ENCODE data around the gene RAD23B.
"Not testable (repeated sequence)": the region's sequence is repeated elsewhere in the genome, so short reads cannot be mapped to it uniquely, and the experiment has no call there.

The RAD23B gene

GRCh38 chr9:107258919-107259318 lies 24.2 kb upstream of the RAD23B start:
- H3K4me3 ChIP-seq: no peak overlapping the region
- DNase-seq (ENCODE audit: low spot score): no peak
- TF ChIP-seq CTCF (IDR thresholded peaks at IDR 0.05): no peak
- no peak overlapping the region for H3K27ac ChIP-seq

GRCh38 chr9:107259751-107260313 lies 23.2 kb upstream of the RAD23B start:
- not testable (repeated sequence) for H3K4me3 ChIP-seq; H3K27ac ChIP-seq; DNase-seq (ENCODE audit: low spot score)

- Histone ChIP-seq H3K27ac (no peak overlapping the region), H3K4me3 (no peak overlapping the region)
- TF ChIP-seq CTCF (IDR thresholded peaks at IDR 0.05): no peak
- no peak for DNase-seq (ENCODE audit: low spot score)
Measured at GRCh38 chr9:107260437-107261081, 22.5 kb upstream of the RAD23B start.

- DNase-seq (ENCODE audit: low spot score): no peak
- TF ChIP-seq CTCF (IDR thresholded peaks at IDR 0.05): no peak
- Histone ChIP-seq H3K27ac (no peak overlapping the region), H3K4me3 (no peak overlapping the region)
Measured at GRCh38 chr9:107261106-107261505, 22.0 kb upstream of the RAD23B start.

GRCh38 chr9:107263289-107263688 lies 19.8 kb upstream of the RAD23B start:
- TF ChIP-seq CTCF (IDR thresholded peaks at IDR 0.05): no peak
- DNase-seq (ENCODE audit: low spot score): no peak
- no peak overlapping the region for H3K27ac ChIP-seq
- no peak overlapping the region for H3K4me3 ChIP-seq

- TF ChIP-seq CTCF (IDR thresholded peaks at IDR 0.05): no peak
- Histone ChIP-seq H3K27ac (no peak overlapping the region), H3K4me3 (no peak overlapping the region)
- DNase-seq (ENCODE audit: low spot score): no peak
Measured at GRCh38 chr9:107266624-107267368, 16.3 kb upstream of the RAD23B start.

GRCh38 chr9:107268560-107268959 lies 14.5 kb upstream of the RAD23B start:
- no peak for DNase-seq (ENCODE audit: low spot score)
- Histone ChIP-seq H3K27ac (no peak overlapping the region), H3K4me3 (no peak overlapping the region)
- no peak for TF ChIP-seq CTCF (IDR thresholded peaks at IDR 0.05)
